HG02642 (cell line): ENCODE results near the gene HOXC10.

ENCODE experiments used
- ATAC-seq: cut with Tn5 transposase; IDR thresholded peaks from one replicate; pipeline ENCODE4 v1.9.1; 2021; ENCODE audit warnings: mild to moderate bottlenecking; ENCODE audit not compliant: unreplicated experiment, poor library complexity

HOXC10 gene

DNA sequence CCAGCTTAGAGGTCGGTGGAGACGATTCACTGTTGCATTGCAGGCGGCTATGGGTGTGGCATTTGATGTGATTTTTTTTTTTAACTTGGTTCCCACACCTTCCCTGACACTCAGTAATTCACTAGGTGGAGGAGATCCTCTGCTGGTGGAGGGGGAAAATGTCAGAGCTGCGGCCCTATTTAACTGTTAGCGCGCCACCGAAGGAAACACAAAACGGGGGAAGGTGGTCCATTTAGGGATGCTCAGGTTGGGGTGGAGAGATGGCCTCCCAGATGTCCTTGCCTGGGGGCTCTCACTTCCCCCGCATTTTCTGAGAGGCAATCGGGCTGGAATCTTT, 34.5 kb upstream of the HOXC10 start:
- no peak for ATAC-seq

DNA sequence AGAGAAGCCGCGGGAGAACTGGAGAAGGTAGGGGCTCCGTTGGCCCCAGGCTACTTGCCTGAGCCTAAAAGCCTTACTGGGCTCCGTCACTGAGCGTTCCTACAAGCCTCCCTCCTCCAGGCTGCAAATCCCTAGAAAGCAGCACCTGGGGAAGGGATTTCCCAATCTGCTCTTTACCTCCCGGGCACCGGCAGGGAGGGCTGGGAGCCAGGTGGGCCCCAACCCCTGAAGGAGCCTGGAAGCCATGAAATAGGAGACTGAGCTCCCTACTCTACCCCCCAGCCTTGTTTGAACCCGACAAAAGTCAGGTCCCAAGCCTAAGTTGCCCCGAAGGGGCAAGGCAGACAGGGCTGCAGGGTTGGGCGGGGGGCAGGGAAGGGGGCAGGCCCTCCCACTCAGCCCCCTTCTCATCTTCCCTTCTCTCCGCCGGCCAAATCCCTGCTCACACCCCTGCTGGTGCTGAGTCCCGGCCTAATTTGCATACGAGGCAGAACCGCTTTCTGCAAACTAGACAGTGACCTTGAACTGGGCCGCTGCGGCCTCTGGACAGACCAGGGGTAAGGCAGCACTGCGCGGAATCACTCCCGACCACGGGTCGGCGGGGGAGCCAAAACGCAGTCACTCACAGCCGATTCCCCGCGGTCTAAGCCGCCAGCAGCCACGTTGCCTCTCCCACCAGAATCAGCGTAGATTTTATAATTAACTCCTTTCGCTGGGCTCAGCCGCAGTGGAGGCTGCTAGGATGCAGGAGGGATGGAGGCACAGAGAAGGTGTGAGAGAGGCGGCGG, 34.0 kb upstream of the HOXC10 start:
- ATAC-seq: no peak

DNA sequence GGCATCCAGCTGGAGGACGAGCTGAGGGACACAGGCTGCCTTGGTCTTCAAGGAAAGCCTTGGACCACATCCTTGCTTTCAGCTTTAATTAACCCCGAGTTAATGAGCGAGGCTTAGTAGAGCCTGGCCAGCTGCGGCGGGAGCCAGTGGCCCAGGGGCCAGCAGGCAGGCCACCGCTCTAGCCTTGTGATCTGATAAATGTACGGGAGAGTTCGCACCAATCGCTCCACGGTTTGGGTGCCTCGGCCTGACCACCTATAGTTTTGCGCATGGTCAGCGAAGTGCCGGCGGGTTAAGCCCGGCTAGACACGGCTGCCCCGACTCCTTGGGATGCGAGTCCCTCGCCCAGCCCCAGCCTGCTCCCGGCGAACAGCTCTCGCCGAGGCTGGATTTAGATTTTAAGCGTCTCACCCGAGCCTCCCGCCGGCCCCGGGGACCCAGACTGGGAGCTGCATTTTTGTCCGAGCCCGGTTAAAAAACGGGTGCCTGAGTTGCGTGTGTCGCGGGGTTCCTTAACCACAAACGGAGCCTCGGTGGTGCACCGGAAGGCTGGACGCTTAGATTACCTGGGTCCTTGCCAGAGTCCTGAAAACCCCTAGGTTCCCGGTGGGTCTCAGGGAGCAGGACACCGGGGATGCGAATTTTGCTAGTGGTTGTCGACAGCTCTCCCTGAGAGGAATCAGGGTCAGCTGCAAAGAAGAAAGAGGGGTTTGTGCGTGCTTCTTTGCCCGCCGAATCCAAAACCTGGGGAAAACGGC, 33.2 kb upstream of the HOXC10 start:
- no peak for ATAC-seq

DNA sequence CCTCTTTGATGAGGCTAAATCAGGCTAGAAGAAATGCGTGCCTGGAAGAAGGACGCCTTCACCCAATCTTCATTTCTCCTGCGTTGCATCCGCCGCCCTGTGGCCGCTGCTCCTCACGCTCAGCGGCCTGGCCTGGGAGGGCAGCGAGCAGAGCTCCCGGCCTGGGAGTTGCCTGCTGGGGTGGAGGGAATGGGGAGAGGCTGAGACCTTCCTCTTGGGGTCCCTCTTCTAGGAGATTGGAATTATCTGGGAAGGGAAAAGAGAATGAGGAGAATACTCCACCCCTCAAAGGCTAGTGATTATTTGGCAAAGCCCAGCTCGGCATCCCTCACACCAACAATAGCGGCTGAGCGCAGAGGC, 32.6 kb upstream of the HOXC10 start:
- no peak for ATAC-seq

DNA sequence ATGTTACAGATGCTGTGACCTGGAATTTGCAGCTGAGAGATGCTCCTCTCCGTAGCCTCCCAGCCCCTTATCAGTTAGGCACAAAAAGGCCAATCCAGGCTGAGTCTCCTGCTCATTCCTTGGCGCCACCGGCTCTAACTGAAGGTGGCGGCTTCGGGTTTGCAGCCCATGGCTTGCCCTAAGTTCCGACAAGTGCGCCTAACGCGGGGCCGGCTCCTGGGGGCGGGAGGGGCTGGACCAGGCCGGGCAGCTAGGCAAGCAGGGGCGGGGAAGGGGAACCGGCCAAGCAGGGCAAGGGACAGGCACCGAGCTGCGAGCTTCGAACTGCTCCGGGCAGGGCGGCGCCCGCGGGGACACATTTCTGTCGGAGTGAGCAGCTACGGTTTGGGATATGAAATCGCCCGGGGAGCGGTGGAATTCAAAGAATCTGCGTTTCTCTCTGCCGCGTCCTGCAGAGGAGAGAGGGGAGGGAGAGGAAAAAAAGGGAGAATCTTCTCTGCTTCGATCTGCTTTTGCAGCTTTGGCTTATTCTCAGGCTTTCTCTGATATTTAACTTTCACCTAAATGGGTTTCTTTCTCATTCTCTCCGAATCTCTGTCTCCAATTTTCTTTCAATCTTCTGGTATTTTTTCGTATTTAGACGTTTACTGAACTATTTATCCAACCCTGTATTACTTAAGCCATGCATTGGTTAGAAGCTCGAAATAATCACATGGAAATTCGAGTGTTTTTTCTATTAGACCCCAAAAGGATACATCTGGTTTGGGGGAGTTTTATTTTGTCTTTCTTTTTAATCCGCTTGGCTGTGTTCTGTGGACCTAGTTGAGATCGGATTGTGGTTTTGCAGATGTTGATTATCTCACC, 31.8 kb upstream of the HOXC10 start:
- no peak for ATAC-seq

DNA sequence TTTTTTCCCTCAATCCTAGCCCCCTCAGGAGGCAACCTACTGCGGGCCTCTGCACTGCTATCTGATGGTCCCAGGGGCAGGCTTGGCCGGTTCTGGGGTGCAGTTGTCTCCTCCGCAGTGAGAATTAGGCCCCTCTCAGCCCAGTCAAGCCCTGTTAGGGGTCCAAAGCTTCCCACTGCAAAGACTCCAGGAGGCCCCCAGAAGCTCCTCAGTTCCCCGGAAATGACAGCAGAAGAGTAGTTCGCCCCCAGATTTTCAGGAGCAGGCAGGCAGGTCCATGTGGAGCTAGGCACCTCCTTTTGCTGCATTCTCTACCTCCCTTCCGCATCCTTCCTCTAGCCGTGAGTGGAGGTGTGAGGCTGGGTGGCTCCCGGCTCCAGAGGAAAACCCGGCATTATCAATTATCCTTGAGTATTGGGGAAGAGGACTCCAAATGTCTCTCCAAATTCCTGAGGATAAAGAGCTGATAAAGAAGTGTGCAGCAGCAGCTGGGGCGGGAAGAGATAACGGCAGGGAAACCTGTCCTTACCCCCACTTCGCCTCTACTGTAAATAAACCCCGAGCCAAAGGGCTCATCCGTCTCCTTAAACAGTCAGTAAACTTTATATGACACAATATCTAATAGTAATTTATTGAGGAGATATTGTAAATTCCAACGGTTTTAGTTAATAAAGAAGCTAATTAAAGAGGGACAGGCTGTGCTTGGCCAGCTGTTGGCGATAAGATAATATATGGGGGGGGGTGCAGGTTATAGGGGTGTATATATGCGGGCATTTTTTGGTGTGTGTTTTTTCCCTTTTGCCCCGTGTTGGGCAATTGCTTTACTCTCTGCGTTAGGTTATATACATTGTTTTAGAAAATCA, 30.9 kb upstream of the HOXC10 start:
- no peak for ATAC-seq

DNA sequence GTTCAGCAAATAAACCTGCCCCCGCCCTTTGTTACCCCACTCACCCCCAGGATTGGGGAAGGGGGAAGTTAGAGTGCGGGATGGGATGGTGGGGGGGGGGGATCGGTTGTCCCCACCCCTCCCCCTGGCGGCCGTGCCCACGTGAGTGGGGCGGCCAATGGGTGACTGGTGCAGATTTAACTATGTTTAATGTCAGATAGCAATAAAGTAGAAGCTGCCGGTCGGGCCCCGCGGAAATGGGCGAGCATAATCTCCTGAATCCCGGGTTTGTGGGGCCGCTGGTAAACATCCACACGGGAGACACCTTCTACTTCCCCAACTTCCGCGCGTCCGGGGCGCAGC, 30.3 kb upstream of the HOXC10 start, which contains the start of gene HOXC12:
HOXC12 (plus strand) TSS at position 210 of the 342 bp plus-strand sequence; CDS start at position 237, 27 bp downstream.
- ATAC-seq: no peak

DNA sequence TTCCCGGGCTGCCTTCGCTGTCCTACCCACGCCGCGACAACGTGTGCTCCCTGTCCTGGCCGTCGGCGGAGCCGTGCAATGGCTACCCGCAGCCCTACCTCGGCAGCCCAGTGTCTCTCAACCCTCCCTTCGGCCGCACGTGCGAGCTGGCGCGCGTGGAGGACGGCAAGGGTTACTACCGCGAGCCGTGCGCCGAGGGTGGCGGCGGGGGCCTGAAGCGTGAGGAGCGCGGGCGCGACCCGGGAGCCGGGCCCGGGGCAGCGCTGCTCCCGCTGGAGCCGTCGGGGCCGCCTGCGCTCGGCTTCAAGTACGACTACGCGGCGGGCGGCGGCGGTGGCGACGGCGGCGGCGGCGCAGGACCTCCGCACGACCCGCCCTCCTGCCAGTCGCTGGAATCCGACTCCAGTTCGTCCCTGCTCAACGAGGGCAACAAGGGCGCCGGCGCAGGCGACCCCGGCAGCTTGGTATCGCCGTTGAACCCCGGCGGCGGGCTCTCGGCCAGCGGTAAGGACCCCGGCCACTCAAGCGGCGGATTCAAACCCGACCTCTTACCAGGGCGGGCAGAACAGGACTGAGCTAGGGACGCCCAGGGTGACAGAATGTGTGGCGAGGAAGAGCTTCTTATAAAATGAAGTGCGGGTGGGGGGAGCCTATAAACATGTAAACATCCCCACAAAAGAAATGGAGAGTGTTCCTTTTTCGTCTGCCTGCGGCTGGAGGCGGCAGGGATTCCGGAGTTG, 29.7 kb upstream of the HOXC10 start:
- ATAC-seq: no peak

DNA sequence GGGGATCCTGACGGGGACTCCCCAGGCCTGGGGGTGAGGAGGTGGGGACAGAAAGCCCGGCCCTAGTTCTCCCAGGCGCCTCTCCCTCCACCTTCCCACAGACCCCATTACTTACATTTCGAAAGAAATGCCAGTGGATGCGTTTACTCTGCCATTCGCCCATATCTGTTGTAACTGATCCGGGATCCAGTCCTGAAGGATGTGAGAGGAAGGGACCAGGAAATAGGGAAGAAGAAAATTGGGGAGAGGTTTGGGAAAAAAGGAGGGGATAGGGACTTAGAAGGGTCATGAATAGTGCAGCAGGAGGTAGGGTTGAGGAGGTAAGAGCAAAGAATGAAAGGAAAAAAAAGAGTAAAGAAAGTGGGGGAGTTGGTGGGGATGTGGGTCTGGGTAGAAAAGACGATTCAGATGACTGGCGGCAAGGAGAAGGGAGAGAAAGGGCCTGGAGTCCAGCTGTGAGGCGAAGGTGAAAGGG, 29.1 kb upstream of the HOXC10 start:
- no peak for ATAC-seq

DNA sequence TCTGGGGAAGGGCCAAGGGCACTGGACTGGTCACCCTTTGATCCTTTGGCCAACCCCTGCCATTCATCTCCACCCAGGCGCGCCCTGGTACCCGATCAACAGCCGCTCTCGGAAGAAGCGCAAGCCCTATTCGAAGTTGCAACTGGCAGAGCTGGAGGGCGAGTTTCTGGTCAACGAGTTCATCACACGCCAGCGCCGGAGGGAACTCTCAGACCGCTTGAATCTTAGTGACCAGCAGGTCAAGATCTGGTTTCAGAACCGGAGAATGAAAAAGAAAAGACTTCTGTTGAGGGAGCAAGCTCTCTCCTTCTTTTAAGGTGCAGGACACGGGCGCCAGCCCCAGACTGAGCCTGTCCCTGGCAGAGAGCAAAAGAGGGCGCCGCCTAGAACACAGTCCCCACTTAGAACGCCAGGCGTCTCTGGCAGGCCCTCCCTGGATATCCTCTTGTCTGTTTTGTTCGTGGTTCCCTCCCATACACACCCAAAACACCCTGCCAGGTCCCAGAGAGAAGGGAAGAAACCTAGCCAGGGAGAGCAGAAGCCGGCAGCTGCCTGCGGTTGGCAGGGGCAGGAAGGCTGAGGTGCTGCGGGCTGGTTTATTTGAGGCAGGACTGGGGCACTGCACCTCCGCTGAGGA, 28.6 kb upstream of the HOXC10 start:
- ATAC-seq: no peak

DNA sequence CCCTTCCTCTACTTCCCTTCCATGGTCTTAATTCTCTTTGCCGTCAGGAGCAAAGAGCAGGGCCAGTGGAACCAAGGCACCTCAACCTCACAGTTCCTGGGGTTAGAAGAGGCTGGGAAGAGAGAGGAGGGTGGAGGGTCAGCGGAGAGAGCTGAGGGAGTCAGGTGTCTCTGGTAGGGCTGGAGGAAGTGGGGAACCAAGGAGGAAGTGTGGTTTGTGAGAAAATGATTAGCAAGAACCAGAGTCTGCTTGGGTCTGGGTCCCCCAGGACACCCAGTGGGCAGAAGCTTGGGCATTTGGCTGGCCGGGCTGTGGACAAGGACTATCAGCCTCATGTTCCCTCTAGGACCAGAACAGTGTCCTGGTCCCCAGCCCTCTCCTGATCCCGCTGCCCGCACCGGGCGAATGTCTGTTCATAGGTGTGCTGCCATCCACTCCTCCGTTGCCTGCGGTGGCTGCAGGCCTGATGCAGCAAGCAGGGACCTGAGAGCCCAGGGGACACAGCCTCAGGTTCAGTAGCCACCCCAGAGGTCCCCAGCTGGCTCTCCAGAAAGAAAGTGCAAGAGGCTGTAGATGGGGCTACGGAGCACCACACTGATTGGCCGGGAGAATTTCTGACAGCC, 27.9 kb upstream of the HOXC10 start:
- no peak for ATAC-seq

DNA sequence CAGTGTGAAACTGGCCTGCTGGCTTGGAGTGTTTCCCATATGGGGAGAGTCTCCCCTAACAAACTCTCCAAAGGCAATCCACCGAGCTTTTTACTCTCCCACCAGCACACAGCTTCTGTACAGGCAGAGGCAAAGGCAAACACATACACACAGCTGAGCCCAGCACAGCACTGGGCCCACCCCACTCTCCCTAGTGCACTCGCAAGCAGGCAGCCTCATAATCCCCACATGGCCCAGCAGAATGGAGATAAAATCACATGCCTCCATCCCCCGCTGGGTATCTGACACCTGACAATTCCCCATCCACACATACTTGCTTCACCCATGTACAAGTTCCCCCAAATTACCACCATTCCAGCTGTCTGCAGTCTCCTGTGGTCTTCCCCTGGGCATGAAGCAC, 26.8 kb upstream of the HOXC10 start:
- ATAC-seq: no peak

DNA sequence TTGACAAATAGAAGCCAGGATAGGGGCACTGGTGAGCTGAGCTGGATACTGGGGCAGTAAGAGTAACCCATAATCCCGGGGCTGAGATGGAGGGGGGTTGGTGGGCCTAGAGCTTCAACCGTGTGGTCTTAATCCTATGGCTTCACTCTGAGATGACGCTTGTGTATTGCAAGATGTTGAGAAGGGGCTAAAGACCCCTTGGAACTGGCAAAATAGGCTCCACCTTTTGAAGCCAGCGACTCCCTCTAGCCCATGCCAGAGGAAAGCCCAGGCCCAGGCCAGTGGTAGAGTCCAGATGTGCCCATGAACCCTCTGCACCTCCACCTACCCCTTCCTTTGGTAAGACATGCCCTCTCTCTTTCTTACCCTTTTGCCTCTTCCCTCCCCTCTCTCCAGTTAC, 25.6 kb upstream of the HOXC10 start:
- ATAC-seq: no peak

DNA sequence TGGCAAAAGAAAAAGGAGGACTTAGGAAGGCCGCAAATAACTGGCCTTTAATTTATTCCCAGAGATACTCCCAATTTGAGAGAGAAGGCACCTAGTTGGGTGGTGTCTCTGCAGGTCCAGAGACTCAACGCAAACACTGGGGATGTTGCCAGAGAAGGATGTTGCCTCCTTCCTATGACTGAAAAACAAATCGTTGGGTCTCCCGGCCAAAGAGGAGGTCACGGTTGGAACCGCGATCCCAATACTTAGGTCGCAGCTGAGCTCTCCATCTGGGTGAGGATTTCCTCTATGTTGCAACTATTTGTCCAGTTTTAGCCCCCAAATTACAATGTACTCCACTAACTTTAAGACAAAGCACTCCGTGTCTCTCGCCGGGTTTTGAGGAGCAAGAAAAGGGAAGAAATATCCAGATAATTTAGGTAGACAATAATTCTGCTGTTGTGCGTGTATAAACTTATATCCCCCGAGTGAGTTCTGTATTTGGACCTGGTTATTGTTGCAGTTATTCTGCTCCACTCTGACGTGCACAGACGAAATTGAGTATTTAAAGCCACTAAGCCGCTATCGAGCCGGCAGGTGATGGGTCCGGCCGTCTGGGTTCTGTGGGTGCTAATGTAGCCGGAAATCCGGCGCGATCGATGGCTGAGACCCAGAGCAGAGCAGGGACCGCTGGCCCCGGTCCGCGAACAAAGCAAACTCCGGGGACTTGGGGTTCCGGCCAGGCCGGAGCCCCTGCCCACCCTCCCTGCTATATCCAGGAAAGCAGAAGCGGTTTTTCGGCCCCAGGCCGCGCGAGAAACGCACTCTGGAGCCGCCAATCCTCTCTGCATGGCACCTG, 24.5 kb upstream of the HOXC10 start:
- ATAC-seq: no peak

DNA sequence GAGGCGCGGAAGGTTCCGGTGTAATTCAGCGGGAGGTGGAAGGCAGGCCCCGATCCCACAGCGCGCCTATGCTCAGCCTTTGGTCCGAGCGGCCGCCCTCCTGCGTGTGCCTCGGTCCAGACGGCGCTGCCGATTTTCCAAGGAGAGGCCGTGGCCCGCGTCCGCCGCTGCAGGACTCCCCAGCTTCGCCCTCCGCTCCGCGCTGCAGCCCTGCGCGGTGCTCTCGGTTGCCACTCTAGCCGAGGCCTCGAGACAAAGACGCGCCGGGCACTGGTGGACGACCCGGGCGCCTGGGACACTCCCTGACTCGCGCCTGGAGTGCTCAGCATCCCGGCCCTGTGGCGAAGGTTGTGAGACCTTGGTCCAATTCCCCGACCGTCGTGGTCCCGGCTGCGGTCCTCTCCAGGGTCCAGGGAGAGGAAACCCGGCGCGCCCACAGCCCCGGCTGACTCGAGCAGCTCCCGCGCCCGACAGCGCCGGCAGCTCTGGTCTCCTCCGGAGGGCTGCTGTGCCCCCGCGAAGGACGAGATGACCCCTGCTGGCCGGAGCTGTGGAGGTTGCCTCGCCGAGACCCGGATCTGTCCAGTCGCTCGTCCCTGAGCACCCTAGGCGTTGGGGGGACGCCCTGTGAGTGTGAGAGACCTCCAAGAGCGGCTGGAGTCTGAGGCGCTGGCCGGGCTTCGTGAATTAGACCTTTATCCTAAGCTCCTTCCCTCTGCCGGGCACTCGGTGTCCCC, 23.8 kb upstream of the HOXC10 start:
- no peak for ATAC-seq

DNA sequence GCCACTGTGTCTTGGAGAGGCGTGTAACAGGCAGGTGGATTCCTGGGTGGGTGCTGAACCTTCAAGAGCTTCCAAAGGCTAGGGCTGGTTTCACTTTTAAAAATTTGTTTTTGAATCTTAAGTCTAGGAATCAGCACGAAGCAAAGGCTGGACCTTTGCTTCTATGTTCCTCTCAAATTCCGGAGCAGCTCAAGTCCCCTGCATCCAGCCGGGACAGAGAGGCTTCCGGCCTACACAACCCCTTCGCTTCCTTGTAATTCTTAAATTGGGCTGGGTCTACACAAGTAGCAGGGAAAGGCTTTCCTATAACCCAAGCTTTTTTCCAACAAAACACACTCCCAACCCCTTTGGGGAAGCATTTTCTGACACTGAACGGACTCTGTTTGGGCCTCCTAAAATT, 21.9 kb upstream of the HOXC10 start:
- no peak for ATAC-seq
